NCI-H82 treated with DMSO at 0.1 percent for 48 hours (cell line): ENCODE results near the gene MRPS11.
"Not testable (repeated sequence)": the region's sequence is repeated elsewhere in the genome, so short reads cannot be mapped to it uniquely, and the experiment has no call there.

ENCODE experiments used
- DNase-seq: peaks from one replicate; lab custom pipeline; 2025; ENCODE audit not compliant: unreplicated experiment; lab: John Stamatoyannopoulos, UW

MRPS11 gene

GRCh38 chr15:88487796-88488523 lies 20.5 kb downstream of the MRPS11 start:
- DNase-seq, result no peak

- no peak for DNase-seq
Measured at GRCh38 chr15:88489321-88489720, 21.8 kb downstream of the MRPS11 start.

GRCh38 chr15:88490036-88490435 lies 22.5 kb downstream of the MRPS11 start:
- DNase-seq, result no peak

- DNase-seq, result no peak
Measured at GRCh38 chr15:88491158-88491557, 23.6 kb downstream of the MRPS11 start.

GRCh38 chr15:88493844-88494243 lies 26.3 kb downstream of the MRPS11 start:
- peak; percentile 91 for DNase-seq

- DNase-seq, result no peak
Measured at GRCh38 chr15:88497109-88497765, 29.7 kb downstream of the MRPS11 start.

GRCh38 chr15:88498996-88499395 lies 31.5 kb downstream of the MRPS11 start:
- peak; percentile 79 for DNase-seq

- DNase-seq, result no peak
Measured at GRCh38 chr15:88504445-88504844, 36.9 kb downstream of the MRPS11 start.

- DNase-seq, result no peak
Measured at GRCh38 chr15:88505721-88506120, 38.2 kb downstream of the MRPS11 start.

GRCh38 chr15:88506628-88507027 lies 39.1 kb downstream of the MRPS11 start:
- DNase-seq, result no peak

GRCh38 chr15:88509321-88509720 lies 41.8 kb downstream of the MRPS11 start:
- DNase-seq, result no peak

- DNase-seq, result no peak
Measured at GRCh38 chr15:88509964-88510363, 42.5 kb downstream of the MRPS11 start.

- no peak for DNase-seq
Measured at GRCh38 chr15:88511161-88511560, 43.7 kb downstream of the MRPS11 start.

GRCh38 chr15:88512078-88512477 lies 44.6 kb downstream of the MRPS11 start:
- no peak for DNase-seq

GRCh38 chr15:88512601-88513000 lies 45.1 kb downstream of the MRPS11 start:
- no peak for DNase-seq

GRCh38 chr15:88513195-88513594 lies 45.7 kb downstream of the MRPS11 start:
- no peak for DNase-seq

- DNase-seq, result no peak
Measured at GRCh38 chr15:88518903-88519302, 51.4 kb downstream of the MRPS11 start.

- not testable (repeated sequence) for DNase-seq
Measured at GRCh38 chr15:88524094-88524493, 56.6 kb downstream of the MRPS11 start.

GRCh38 chr15:88525418-88525817 lies 57.9 kb downstream of the MRPS11 start:
- no peak for DNase-seq

GRCh38 chr15:88526247-88526879 lies 58.9 kb downstream of the MRPS11 start:
- DNase-seq, result no peak

GRCh38 chr15:88529021-88529630 lies 61.6 kb downstream of the MRPS11 start:
- DNase-seq, result no peak
